Measurements from ENCODE around the gene RHCG.

GRCh38 chr15:89506026-89506686 is 9.8 kb upstream of the RHCG start:
- TF ChIP-seq GATA3 (IDR thresholded peaks at IDR 0.05; ENCODE audit: low read depth, low read length), result no peak
- no peak for TF ChIP-seq GATA2 (IDR thresholded peaks at IDR 0.05; ENCODE audit: low read depth, low read length)
